Neural crest cell (in vitro differentiated cells): Measurements from ENCODE around the gene PTPRCAP. TPM values are rescaled to one million over a fixed set of nuclear protein-coding genes. Genes with fewer than 3 reads are reported as not detected.

Source experiments
- DNase-seq: peaks from one replicate; pipeline ENCODE4 v3.0.0; 2021; ENCODE audit warnings: low read depth, mixed read lengths, low spot score
- H3K27ac Mint-ChIP-seq: one replicate; pipeline ENCODE4 v1.8.0; 2021; ENCODE audit warnings: mild to moderate bottlenecking, mixed read lengths; ENCODE audit not compliant: unreplicated experiment
- H3K27me3 Mint-ChIP-seq: 2 replicates; pipeline ENCODE4 v1.8.0; 2021; ENCODE audit warnings: low read depth, mild to moderate bottlenecking, mixed read lengths
- H3K36me3 Mint-ChIP-seq: 2 replicates; pipeline ENCODE4 v1.8.0; 2021; ENCODE audit warnings: low read depth, mild to moderate bottlenecking, mixed read lengths
- H3K4me1 Mint-ChIP-seq: 2 replicates; pipeline ENCODE4 v1.8.0; 2021; ENCODE audit warnings: mixed read lengths
- H3K4me3 Mint-ChIP-seq: one replicate; pipeline ENCODE4 v1.8.0; 2021; ENCODE audit warnings: mild to moderate bottlenecking, mixed read lengths
- H3K9me3 Mint-ChIP-seq: 2 replicates; pipeline ENCODE4 v1.8.0; 2021; ENCODE audit warnings: mixed read lengths
- total RNA-seq: library from RNA; stranded (reverse); gene quantifications from 2 replicates; pipeline ENCODE4 v1.2.1, GENCODE V29; 2021
- TF ChIP-seq, protein P1 (sequence below): fragments of 200-600 bp; sonication (generic); conservative IDR thresholded peaks from 2 replicates; pipeline ENCODE4 v1.5.0; 2021; ENCODE audit warnings: antibody characterized with exemption, mild to moderate bottlenecking

Gene PTPRCAP
- total RNA-seq, 1 donor from 2014 or later, result 0.84 TPM

DNA sequence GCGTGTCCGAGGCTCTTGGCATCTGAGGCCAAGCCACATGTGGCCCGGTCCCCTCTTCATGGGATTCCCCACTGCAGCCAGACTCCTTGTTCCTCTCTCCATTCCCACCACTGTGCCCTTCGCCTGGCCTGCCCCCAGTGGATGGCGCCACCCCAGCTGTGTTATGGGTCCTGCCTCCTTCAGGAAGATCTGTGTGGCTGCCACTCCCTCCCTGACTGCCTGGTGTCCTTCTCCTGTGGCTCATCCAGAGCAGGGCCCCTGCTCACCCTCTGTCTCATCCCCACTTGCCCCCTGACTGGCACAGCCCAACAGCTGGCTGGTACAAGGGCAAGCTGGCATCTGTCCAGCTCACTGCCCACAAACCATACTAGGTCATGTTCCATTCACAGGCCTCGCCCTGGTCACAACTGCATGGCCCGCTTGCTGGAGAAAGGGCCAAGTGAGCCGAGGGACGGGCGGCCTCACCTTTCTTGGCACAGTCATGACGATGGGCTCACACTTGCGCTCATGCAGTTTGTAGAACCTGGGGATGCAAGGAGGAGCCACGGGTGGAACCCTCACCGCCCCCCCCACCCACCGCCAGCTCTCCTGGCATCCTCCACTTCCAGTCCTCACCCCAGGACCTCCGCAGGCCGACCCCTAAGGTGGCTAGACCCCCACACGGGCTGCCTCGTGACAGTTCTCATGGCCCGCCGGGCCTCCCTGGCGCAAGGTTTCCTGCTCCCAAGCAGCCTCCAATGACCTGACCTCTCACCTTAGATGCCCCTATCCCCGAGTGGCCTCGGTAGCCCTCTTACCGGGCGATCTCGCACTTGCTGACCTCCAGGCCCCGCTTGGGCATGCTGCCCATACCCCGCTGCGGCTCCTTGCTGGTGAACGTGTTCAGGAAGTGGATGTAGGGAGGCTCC lies 2.1 kb upstream of the PTPRCAP start:
- DNase-seq, result no peak
- Mint-ChIP-seq H3K36me3 (peaks cover 3% of the 10 kb centered on the region), H3K27ac (peak overlapping the region; percentile 75), H3K9me3 (no peaks in the 10 kb centered on the region), H3K4me3 (peak overlapping the region; percentile 62), H3K4me1 (peaks cover 4% of the 10 kb centered on the region), H3K27me3 (no peaks in the 10 kb centered on the region)
- TF ChIP-seq, protein P1, sequence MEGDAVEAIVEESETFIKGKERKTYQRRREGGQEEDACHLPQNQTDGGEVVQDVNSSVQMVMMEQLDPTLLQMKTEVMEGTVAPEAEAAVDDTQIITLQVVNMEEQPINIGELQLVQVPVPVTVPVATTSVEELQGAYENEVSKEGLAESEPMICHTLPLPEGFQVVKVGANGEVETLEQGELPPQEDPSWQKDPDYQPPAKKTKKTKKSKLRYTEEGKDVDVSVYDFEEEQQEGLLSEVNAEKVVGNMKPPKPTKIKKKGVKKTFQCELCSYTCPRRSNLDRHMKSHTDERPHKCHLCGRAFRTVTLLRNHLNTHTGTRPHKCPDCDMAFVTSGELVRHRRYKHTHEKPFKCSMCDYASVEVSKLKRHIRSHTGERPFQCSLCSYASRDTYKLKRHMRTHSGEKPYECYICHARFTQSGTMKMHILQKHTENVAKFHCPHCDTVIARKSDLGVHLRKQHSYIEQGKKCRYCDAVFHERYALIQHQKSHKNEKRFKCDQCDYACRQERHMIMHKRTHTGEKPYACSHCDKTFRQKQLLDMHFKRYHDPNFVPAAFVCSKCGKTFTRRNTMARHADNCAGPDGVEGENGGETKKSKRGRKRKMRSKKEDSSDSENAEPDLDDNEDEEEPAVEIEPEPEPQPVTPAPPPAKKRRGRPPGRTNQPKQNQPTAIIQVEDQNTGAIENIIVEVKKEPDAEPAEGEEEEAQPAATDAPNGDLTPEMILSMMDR, result no peak

DNA sequence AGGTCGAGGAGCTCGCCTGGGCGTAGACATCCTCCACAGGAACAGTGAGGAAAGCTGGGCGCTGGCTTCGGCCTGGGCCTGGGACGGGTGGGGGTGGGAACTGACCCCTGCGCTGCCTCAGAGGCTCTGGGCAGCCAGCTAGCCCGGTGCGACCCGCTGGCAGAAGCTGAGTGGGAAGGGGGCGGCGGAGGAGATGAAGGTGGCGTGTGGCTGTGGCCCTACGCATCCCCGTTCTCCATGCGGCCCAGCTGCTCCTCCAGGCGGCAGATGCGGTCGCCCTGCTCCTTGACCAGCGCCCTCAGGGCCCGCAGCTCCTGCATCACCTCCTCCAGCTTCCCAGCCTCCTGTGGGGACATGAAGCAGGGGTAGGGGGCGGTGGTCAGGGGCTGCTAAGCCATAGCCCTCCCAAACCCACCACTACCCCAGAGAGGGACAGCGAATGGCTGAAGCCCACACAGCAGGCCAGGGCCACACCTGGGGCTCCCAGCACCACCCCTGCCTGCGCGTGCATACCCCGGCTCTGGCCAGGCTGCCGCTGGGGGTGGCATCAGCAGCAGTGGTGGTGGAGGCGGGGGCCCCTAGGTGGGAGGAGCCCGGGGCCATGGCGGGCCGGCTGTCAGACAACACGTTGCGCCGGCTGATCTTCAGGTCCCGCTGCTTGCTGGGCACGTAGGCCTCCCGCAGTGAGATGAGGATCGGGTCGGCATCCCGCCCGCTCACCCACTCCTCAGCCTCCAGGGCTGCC lies 848 bp upstream of the PTPRCAP start:
- peaks cover 3% of the 10 kb centered on the region for H3K36me3 Mint-ChIP-seq
- TF ChIP-seq, protein P1, result no peak
- H3K9me3 Mint-ChIP-seq, result no peaks in the 10 kb centered on the region
- H3K27me3 Mint-ChIP-seq, result no peaks in the 10 kb centered on the region
- DNase-seq, result no peak
- no peak overlapping the region for H3K27ac Mint-ChIP-seq
- H3K4me3 Mint-ChIP-seq, result no peak overlapping the region
- H3K4me1 Mint-ChIP-seq, result peaks cover 4% of the 10 kb centered on the region

DNA sequence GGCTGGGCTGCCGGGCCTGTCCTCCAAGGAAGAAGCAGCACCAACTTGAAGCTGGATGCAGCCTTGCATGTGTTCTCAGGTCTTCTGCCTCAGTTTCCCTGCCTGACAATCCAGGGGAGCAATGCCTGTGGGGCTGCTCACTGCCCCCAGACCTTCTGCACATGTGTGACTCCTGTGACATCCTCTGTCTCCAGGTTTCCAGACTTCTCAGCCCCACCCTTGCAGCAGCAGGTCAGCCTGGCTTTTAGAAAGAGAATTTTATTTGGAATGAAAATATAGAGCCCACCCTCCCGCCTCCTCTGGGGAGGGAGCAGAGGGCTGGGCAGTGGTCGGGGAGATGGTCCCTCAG lies 301 bp upstream of the PTPRCAP start:
- Mint-ChIP-seq H3K4me3 (peak overlapping the region; percentile 41), H3K9me3 (no peaks in the 10 kb centered on the region), H3K36me3 (peaks cover 3% of the 10 kb centered on the region), H3K4me1 (peaks cover 3% of the 10 kb centered on the region), H3K27me3 (no peaks in the 10 kb centered on the region), H3K27ac (no peak overlapping the region)
- DNase-seq, result no peak
- TF ChIP-seq, protein P1, result no peak

DNA sequence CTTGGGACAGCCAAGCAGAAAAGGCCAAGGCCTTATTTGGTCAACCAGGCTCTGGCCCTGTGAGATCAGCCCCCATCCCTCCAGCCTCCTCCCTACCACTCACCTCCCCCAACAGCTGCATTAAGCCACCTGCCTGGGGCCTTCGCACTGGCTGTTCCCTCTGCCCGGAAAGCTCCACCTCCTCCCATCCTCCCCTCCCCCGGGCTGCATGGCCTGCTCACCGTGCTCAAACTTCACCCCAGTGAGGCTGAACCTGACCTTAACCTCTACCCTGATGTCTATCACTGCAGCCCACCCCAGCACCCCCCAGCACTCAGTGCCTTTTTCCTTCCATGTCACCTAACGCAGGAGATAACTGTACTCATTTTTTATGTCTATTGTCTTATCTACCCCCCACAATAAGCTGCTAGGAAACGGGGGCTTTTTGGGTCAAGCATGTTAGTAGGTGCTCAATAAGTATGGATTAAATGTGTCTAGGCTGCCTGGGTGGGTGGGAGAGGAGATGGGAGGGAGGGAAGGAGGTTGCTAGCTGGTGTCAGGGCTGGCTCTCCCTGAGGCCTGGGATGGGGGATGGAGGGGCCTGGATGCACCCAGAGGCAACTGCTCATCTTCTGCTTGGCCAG lies 912 bp downstream of the PTPRCAP start:
- peak overlapping the region; percentile 38 for H3K4me3 Mint-ChIP-seq
- no peaks in the 10 kb centered on the region for H3K9me3 Mint-ChIP-seq
- DNase-seq, result no peak
- TF ChIP-seq, protein P1, result no peak
- no peaks in the 10 kb centered on the region for H3K4me1 Mint-ChIP-seq
- no peaks in the 10 kb centered on the region for H3K27me3 Mint-ChIP-seq
- H3K27ac Mint-ChIP-seq, result no peak overlapping the region
- H3K36me3 Mint-ChIP-seq, result peaks cover 3% of the 10 kb centered on the region

DNA sequence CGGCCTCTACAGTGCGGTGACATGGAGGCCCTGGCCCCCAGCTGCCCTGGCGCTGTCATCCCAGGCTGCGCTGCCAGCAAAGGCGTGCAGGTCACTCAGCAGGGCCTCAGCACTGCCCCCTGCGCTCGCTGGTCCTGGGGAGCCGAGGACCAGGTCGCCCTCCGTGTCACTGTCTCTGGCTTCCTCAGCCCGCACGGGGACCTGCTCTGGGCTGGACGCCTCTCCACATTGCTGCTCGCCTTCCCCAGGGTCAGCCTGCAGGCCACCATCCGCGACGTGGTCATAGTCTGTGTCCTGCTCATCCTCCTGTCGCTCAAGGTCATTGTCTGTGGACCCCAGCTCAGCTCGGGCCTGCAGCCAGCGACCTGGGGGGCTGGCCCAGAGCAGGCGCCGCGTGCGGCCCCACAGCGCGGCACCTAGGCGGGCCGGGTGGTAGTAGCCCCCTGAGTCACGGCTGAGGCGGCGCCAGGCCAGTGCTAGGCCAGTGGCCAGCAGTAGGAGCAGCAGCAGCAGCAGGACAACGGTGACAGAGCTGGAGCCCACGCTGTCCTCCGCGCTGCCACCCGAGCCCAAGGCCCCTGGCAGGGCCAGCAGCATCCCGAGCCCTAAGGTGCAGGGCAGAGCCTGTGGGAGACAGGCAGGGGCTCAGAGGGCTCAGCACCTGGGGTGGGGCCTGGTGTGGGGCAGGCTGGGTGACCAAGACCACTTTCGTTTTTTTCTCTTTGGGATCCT lies 1.6 kb downstream of the PTPRCAP start:
- TF ChIP-seq, protein P1, result no peak
- Mint-ChIP-seq H3K4me3 (no peak overlapping the region), H3K27me3 (no peaks in the 10 kb centered on the region), H3K9me3 (no peaks in the 10 kb centered on the region), H3K36me3 (peaks cover 3% of the 10 kb centered on the region), H3K27ac (no peak overlapping the region), H3K4me1 (no peaks in the 10 kb centered on the region)
- no peak for DNase-seq
